ENCODE data around the gene ZC2HC1C. TPM values are rescaled to one million over a fixed set of nuclear protein-coding genes. Genes with fewer than 3 reads are reported as not detected.

ZC2HC1C gene
- total and polyA plus RNA-seq, 10 of the 15 experiments (the other 5 are each of a cell fraction or from before 2014, with no cell fraction given) = 0.92 to 3.7 (median 1.6) TPM

- no peaks in the 10 kb centered on the region for H4K20me1 ChIP-seq (ENCODE audit: control insufficient read depth, insufficient read depth)
- SMC1A ChIA-PET (ENCODE audit: uncharacterized antibody, unreplicated experiment) = interaction anchor here (0.6 to 2.7 kb wide), 13 partner anchors 8 to 368 kb away, joined by 3 to 12 read pairs (median 3); partner anchors contain the start of gene ACYP1
- intact Hi-C loops (cut with micrococcal nuclease; ENCODE audit: unreplicated experiment) = loop anchor here (2.0 kb wide), 1 partner anchor 361 kb away; no protein-coding TSS in a partner anchor
- DNase-seq (ENCODE audit: low read depth, low spot score) (no peak), FAIRE-seq (no peak), ATAC-seq (peak; percentile 47)
- TF ChIP-seq SMAD1 (IDR thresholded peaks at IDR 0.05; ENCODE audit: low read depth, partially characterized antibody) (peak; percentile 14), SMARCA5 (IDR thresholded peaks at IDR 0.05) (no peak)
- H3K9me3 ChIP-seq (replicated peaks; ENCODE audit: control insufficient read depth, insufficient read depth, low read length) = no peaks in the 10 kb centered on the region
- BruUV-seq (replicated peaks) = no TSS peak
- RAD21 ChIA-PET (ENCODE audit: unreplicated experiment) = interaction anchor here (0.8 to 2.4 kb wide), 5 partner anchors 13 to 265 kb away, joined by 3 to 6 read pairs (median 4); no protein-coding TSS in a partner anchor
- H3K79me2 ChIP-seq (ENCODE audit: control insufficient read depth, insufficient read depth, low read length) = peaks cover 32% of the 10 kb centered on the region
- POLR2A ChIA-PET = interaction anchor here (0.6 to 1.4 kb wide), 5 partner anchors 9 to 361 kb away, joined by 3 to 5 read pairs (median 4); no protein-coding TSS in a partner anchor
- CTCF ChIA-PET = interaction anchor here (0.7 to 11.2 kb wide), 7 partner anchors 8 to 363 kb away, joined by 3 to 279 read pairs (median 4); no protein-coding TSS in a partner anchor
- H2AFZ ChIP-seq (ENCODE audit: control insufficient read depth, low read depth, low read length) = peak overlapping the region; percentile 87
- H3K9ac ChIP-seq (ENCODE audit: control insufficient read depth, insufficient read depth, low read length) = peak overlapping the region; percentile 95
- 2% methylated on average over 6 of the region's 6 CpGs for WGBS (ENCODE audit: insufficient coverage, insufficient replicate concordance, low lambda C conversion rate, missing lambda C conversion rate)
- 0 out of 4 replicates have a peak, but pooled peaks cover 0 to 3% of the 10 kb centered on the region in 2 experiments for H3K36me3 ChIP-seq (ENCODE audit: control insufficient read depth in 2 of 2, insufficient read depth in 2 of 2, low read length in 1 of 2)
- peaks cover 11% of the 10 kb centered on the region for H3K4me1 ChIP-seq (ENCODE audit: control insufficient read depth, insufficient read depth, low read length)
- H3K27me3 ChIP-seq (replicated peaks in 1 of 2; ENCODE audit: control insufficient read depth in 2 of 2, insufficient read depth in 2 of 2, low read length in 1 of 2) = no peaks in the 10 kb centered on the region
- in situ Hi-C loops (cut with MboI) = loop anchor here (5.0 to 10.0 kb wide), 3 partner anchors 359 to 529 kb away; no protein-coding TSS in a partner anchor
- peak overlapping the region; percentile 72 for H3K4me3 ChIP-seq
- H3K27ac ChIP-seq (ENCODE audit: control insufficient read depth, insufficient read depth) = peak overlapping the region; percentile 88
- peak overlapping the region; percentile 95 for H3K4me2 ChIP-seq (ENCODE audit: control insufficient read depth, insufficient read depth)
Measured at GRCh38 chr14:75126121-75126544, 56.7 kb downstream of the ZC2HC1C start.

- Histone ChIP-seq H3K9me3 (replicated peaks; ENCODE audit: control insufficient read depth, insufficient read depth, low read length) (no peaks in the 10 kb centered on the region), H3K36me3 (ENCODE audit: control insufficient read depth in 2 of 2, insufficient read depth in 2 of 2, low read length in 1 of 2) (peaks cover 0 to 6% of the 10 kb centered on the region in 2 experiments; a peak in 2 of 4 replicates), H3K79me2 (ENCODE audit: control insufficient read depth, insufficient read depth, low read length) (peaks cover 32% of the 10 kb centered on the region), H3K27me3 (replicated peaks in 1 of 2; ENCODE audit: control insufficient read depth in 2 of 2, insufficient read depth in 2 of 2, low read length in 1 of 2) (no peaks in the 10 kb centered on the region), H2AFZ (ENCODE audit: control insufficient read depth, low read depth, low read length) (peak within 1 kb of the TSS; percentile 95), H3K4me2 (ENCODE audit: control insufficient read depth, insufficient read depth) (peak within 1 kb of the TSS; percentile 95), H3K4me3 (peak within 1 kb of the TSS; percentile 76), H4K20me1 (ENCODE audit: control insufficient read depth, insufficient read depth) (no peaks in the 10 kb centered on the region), H3K4me1 (ENCODE audit: control insufficient read depth, insufficient read depth, low read length) (peaks cover 11% of the 10 kb centered on the region), H3K9ac (ENCODE audit: control insufficient read depth, insufficient read depth, low read length) (peak within 1 kb of the TSS; percentile 95), H3K27ac (ENCODE audit: control insufficient read depth, insufficient read depth) (peak within 1 kb of the TSS; percentile 88)
- TSS peak; percentile 83 for BruUV-seq (replicated peaks)
- ChIA-PET SMC1A (ENCODE audit: uncharacterized antibody, unreplicated experiment) (interaction anchor here (1.0 to 2.7 kb wide), 12 partner anchors 9 to 367 kb away, joined by 3 to 12 read pairs (median 4); partner anchors contain the start of gene ACYP1), RAD21 (ENCODE audit: unreplicated experiment) (interaction anchor here (0.8 to 2.4 kb wide), 6 partner anchors 12 to 327 kb away, joined by 3 to 6 read pairs (median 4); no protein-coding TSS in a partner anchor), CTCF (interaction anchor here (0.9 to 11.2 kb wide), 6 partner anchors 9 to 362 kb away, joined by 3 to 279 read pairs (median 4); no protein-coding TSS in a partner anchor), POLR2A (interaction anchor here (0.6 to 1.4 kb wide), 5 partner anchors 11 to 361 kb away, joined by 3 to 4 read pairs (median 3); no protein-coding TSS in a partner anchor)
- ATAC-seq (peak; percentile 98), FAIRE-seq (no peak), DNase-seq (ENCODE audit: low read depth, low spot score) (peak; percentile 45)
- under 1% methylated on average over 76 of the region's 76 CpGs for WGBS (ENCODE audit: insufficient coverage, insufficient replicate concordance, low lambda C conversion rate, missing lambda C conversion rate)
- intact Hi-C loops (cut with micrococcal nuclease; ENCODE audit: unreplicated experiment) (loop anchor here (2.0 kb wide), 1 partner anchor 360 kb away; no protein-coding TSS in a partner anchor), in situ Hi-C loops (cut with MboI) (loop anchor here (5.0 to 10.0 kb wide), 3 partner anchors 358 to 528 kb away; no protein-coding TSS in a partner anchor)
- TF ChIP-seq LARP7 (IDR thresholded peaks at IDR 0.05) (peak; percentile 95), RAD51 (IDR thresholded peaks at IDR 0.05) (no peak), ETV6 (conservative IDR thresholded peaks at IDR 0.05 in 1 of 2, IDR thresholded peaks at IDR 0.05 in 1 of 2; ENCODE audit: borderline replicate concordance in 1 of 2, low read depth in 1 of 2) (peak in 1 of 2 experiments; percentile 54; a peak in 1 of 4 replicates), BCL11A (IDR thresholded peaks at IDR 0.05; ENCODE audit: low read depth, low read length) (0 out of 2 replicates have a peak, but pooled peaks have one; percentile 3), YY1 (IDR thresholded peaks at IDR 0.05; ENCODE audit: low read depth, low read length) (peak; percentile 86; the same call in 1 of the 2 replicates), ZNF622 (IDR thresholded peaks at IDR 0.05) (no peak), BCLAF1 (IDR thresholded peaks at IDR 0.05) (no peak), EGR1 (IDR thresholded peaks at IDR 0.05; ENCODE audit: borderline replicate concordance in 1 of 2, low read depth in 2 of 2, low read length in 2 of 2) (peak; percentile 13 to 57; a peak in 2 of 3 replicates), SPI1 (IDR thresholded peaks at IDR 0.05; ENCODE audit: borderline replicate concordance, insufficient read depth, low read depth, low read length) (peak; percentile 30; the same call in 1 of the 2 replicates)
Measured at GRCh38 chr14:75126679-75127473, 57.4 kb downstream of the ZC2HC1C start, which contains the start of gene NEK9. NEK9 (minus strand) TSS chr14:75127048; CDS start chr14:75126921, 127 bp downstream.

Data from GM12878 (cell line).